GM23248 (cell line): Measurements from ENCODE around the gene IL1RAPL2.

Experiments used
- EZH2 ChIP-seq: fragments of 200-600 bp; sonication (generic); IDR thresholded peaks from 2 replicates; pipeline ENCODE4 v1.6.1; 2018; ENCODE audit warnings: antibody characterized with exemption, mild to moderate bottlenecking; ENCODE audit not compliant: insufficient read depth, poor library complexity, severe bottlenecking
- EZH2phosphoT487 ChIP-seq: fragments of 200-600 bp; sonication (generic); IDR thresholded peaks from 2 replicates; pipeline ENCODE4 v1.6.1; 2018; ENCODE audit warnings: antibody characterized with exemption, moderate library complexity, mild to moderate bottlenecking, low read depth; ENCODE audit not compliant: insufficient read depth

GRCh38 chrX:104523858-104524257 is 42.1 kb upstream of the IL1RAPL2 start:
- TF ChIP-seq EZH2: no peak
- no peak for TF ChIP-seq EZH2phosphoT487
